SKM-1 (cell line): ENCODE measurements around the gene AP4M1.

Source experiments
- DNase-seq: peaks from one replicate; lab custom pipeline; 2025; ENCODE audit not compliant: unreplicated experiment; lab: John Stamatoyannopoulos, UW

The AP4M1 gene

DNA sequence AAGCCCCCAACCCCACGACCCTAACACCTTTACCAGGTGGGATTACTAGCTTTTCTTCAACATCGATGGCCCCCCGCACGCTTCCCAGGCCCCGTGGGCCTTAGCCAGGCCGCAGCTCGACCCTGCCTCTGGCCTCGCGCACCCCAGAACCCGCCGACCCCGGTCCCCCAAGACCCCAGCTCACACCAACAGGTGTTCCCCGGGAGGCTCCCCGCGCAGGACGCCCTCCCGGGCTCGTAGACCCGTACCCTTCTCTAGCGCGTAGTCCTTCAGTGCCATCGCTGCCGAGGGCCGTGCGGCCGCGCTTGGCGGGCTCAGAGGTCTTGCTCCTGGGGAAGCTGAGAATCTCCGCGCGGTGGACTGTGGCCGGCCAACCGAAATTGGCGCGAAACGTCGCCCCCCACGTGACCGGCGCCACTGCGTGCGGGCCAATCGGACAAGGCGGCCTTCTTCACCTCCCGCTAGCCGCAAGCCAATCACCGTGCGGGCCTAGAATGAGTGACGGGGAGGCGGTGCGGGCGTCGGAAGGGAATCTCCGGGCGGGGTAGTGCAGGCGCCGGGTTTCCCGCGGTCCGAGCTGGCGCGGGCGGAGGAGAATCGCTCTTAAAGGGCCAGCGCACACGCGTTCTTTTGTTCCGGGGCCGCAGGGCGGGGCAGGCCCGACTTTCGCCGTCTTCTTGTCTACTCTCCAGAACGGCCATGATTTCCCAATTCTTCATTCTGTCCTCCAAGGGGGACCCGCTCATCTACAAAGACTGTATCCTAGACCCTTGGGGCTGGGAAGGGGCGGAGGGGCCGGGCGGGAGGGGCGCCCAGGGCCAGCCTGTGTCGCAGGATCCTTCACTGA, at the start of gene AP4M1, which contains the start of gene MCM7:
TSS of gene AP4M1 (plus strand) at position 628 of the 847 bp plus-strand sequence. CDS start at position 700, 72 bp downstream.
TSS of gene MCM7 (minus strand) at position 382 of the 847 bp plus-strand sequence. CDS start at position 279, 103 bp downstream.
- DNase-seq = peak; percentile 96

DNA sequence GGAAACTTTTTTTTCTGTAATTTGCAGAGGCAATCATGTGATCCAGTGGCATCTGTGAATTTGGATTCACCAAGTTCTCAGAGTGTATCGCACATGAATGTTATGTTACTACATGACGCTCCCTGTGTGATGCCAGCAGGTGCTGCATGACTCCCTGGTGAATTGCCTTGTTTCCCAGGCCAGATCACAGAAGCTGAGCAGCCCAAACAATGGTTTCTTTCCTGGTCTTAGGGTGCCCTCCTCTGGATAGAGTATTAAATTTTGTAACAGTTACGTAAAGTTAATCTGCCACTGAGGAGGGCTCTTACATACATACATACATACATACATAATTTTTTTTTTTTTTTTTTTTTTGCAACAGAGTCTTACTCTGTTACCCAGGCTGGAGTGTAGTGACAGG, 48.2 kb upstream of the AP4M1 start:
- DNase-seq = peak; percentile 15

DNA sequence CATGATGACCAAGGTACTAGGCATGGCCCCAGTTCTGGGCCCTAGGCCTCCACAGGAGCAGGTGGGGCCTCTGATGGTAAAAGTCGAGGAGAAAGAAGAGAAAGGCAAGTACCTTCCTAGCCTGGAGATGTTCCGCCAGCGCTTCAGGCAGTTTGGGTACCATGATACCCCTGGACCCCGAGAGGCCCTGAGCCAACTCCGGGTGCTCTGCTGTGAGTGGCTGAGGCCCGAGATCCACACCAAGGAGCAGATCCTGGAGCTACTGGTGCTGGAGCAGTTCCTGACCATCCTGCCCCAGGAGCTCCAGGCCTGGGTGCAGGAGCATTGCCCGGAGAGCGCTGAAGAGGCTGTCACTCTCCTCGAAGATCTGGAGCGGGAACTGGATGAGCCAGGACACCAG, 44.4 kb upstream of the AP4M1 start:
- DNase-seq = no peak

GRCh38 chr7:100059251-100059739, 42.1 kb upstream of the AP4M1 start:
- DNase-seq = no peak

- no peak for DNase-seq
Observed at GRCh38 chr7:100061518-100062193, 39.8 kb upstream of the AP4M1 start.

DNA sequence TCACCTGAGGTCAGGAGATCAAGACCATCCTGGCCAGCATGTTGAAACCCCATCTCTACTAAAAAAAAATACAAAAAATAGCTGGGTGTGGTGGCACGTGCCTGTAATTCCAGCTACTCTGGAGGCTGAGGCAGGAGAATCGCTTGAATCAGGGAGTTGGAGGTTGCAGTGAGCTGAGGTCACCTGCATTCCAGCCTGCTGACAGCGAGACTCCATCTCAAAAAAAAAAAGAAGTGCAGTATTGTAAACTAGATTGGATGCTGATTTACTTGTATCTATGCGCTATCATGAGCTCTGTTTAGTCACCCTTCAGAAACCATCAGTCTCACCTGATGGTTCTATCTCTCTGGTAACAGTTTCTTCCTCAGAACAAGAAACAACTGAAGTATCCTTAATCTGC, 38.1 kb upstream of the AP4M1 start:
- no peak for DNase-seq

DNA sequence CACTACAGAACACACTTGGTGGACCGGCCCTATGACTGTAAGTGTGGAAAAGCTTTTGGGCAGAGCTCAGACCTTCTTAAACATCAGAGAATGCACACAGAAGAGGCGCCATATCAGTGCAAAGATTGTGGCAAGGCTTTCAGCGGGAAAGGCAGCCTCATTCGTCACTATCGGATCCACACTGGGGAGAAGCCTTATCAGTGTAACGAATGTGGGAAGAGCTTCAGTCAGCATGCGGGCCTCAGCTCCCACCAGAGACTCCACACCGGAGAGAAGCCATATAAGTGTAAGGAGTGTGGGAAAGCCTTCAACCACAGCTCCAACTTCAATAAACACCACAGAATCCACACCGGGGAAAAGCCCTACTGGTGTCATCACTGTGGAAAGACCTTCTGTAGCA, 37.3 kb upstream of the AP4M1 start:
- DNase-seq = no peak

- DNase-seq = no peak
Observed at GRCh38 chr7:100065452-100066186, 35.8 kb upstream of the AP4M1 start.

- DNase-seq = no peak
Observed at GRCh38 chr7:100066953-100067352, 34.5 kb upstream of the AP4M1 start.

GRCh38 chr7:100069991-100070390, 31.5 kb upstream of the AP4M1 start:
- no peak for DNase-seq

GRCh38 chr7:100071018-100071723, 30.3 kb upstream of the AP4M1 start:
- DNase-seq = no peak

GRCh38 chr7:100072462-100072861, 29.0 kb upstream of the AP4M1 start:
- DNase-seq = no peak

DNA sequence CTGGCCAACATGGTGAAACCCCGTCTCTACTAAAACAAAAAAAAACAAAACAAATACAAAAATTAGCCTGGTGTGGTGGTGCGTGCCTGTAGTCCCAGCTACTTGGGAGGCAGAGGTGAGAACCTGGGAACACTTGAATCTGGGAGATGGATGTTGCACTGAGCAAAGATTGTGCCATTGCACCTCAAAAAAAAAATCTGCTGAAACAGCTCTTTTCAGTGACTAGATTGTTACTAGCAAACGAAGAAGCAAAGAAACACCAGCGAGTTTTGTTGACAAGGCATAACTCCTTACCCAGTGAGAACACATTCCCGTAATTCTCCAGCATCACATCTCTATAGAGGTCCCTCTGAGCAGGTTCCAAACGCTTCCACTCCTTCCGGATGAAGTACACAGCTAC, 26.6 kb upstream of the AP4M1 start:
- no peak for DNase-seq

GRCh38 chr7:100075418-100075817, 26.0 kb upstream of the AP4M1 start:
- no peak for DNase-seq

- no peak for DNase-seq
Observed at GRCh38 chr7:100077205-100077604, 24.2 kb upstream of the AP4M1 start.

DNA sequence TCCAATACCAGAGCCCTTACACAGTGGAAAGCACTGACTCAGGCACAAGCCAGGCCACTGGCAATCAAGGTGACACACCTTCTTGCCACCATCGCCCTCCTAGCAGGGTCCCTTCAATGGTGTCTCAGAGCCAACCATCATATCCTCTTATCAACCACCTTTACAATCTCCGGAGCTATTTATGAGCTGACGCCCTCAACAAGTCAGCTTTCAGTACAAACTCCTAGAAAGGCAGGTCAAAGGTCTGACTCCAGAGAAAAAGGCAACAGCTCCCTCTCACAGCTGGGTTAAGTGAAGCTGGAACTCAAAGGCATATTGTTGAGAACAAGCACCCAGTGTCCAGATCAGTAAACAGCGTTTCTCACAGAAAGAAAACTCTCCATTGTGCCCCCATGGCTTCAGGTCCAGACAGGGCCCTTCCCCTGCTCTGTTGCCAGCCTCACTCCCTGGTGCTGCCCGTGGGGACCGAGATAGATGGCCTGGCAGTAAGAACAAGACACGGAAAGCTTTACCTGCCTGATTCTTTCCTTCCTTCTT, 22.4 kb upstream of the AP4M1 start:
- DNase-seq = no peak

- no peak for DNase-seq
Observed at GRCh38 chr7:100080907-100081534, 20.4 kb upstream of the AP4M1 start.

DNA sequence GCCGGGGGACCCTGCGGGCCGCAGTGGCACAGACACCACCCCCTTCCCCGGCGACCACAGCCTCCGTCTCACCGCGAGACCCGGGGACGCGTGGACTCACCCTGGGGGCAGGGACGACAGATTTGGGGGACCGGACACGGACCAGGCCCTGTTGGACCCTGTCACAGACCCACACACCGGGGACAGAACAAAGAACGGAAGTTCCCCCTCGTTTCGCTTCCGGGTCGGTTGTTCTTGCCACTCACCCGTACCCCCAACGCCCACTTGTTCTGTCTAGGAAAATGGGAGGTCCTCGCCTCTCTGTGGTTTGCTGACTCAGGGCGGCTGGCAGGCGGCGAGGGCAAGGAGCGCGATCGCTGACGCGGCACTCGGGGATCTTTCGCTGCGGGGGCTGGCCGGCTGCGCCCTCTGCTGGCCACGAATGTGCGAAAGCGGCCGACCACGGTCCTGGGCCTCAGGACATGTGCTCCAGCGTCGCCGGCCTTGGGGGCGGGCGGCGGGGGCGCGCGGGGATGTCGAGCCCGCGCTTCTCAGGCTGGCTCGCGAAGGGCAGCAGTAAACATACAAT, 19.8 kb upstream of the AP4M1 start, which contains the start of gene ZNF3:
TSS of gene ZNF3 (minus strand) at position 189 of the 568 bp plus-strand sequence. CDS start 4,366 bp downstream, outside the sequence.
- peak; percentile 96 for DNase-seq

- no peak for DNase-seq
Observed at GRCh38 chr7:100082978-100083377, 18.5 kb upstream of the AP4M1 start.

DNA sequence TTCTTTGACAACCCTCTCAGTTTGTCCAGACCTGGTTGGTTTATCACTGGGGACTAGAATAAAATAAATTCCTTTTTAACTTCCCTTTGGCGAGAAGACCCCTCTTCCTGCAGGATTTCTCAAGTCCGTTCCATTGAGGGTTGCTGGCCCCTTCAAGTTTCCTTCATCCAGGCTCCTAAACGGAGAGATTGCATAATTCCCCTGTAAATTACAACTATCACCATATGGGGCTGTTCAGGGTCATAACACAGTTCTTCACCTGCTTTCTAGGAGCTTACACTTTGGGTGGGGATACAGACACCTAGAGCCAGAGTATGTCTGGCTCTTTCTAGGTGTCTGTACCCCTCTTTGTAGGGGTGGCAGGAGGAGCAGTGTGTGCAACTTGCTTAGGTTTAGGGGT, 15.9 kb upstream of the AP4M1 start:
- no peak for DNase-seq
